HG02943 (cell line): ENCODE measurements around the gene DIPK1C.

Experiments used
- ATAC-seq: cut with Tn5 transposase; IDR thresholded peaks from one replicate; pipeline ENCODE4 v1.9.1; 2021; ENCODE audit warnings: mild to moderate bottlenecking, low read depth, moderate library complexity; ENCODE audit not compliant: unreplicated experiment

The DIPK1C gene

GRCh38 chr18:74454279-74454751, 2.8 kb downstream of the DIPK1C start:
- no peak for ATAC-seq

- ATAC-seq: no peak
Measured at GRCh38 chr18:74453642-74454198, 3.4 kb downstream of the DIPK1C start.

DNA sequence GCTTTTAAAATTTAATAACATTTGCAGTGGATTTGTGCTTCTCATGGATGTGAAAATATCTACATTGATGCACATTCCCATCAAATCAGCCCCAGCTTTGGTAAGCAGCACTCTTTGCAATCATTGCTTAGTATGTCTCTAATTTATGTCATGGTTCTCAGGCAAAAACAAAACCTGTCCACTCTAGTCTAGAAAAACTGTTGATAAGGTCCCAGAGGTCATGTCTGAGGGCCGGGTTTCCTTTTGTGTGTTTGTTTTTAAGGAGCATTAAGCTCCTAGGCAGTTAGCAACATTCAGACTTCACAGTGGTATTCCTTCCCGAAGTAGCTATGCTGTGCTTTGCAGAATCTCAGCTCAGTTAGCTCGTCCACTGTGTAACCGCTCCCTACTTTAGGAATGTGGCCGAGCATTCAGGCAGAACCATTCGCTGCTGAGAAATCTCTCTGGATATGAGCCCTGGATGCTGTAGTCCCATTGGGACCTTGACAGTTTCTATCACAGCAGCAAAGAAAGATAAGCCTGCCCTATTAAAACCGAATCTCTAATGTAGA, 4.0 kb downstream of the DIPK1C start:
- no peak for ATAC-seq

DNA sequence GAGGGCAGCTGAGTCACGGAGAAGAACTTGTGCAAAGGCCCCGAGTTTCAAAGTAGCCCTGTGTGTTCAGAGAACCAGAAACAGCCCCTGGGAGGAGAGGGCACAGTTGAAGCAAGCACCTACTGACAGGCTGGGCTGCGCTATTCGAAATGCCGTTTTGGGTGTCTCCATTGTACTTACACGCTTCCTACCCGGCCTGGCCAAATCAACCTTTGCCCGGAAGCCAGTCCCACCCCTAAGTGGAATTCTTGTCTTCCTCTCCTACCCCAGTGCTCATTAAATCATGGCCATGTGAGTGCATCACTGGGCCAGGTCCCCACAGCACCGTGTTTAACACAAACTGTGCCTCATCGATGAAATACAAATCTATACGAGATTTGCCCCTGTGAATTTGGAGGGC, 6.0 kb downstream of the DIPK1C start:
- ATAC-seq: no peak

- ATAC-seq: no peak
Measured at GRCh38 chr18:74450626-74451025, 6.5 kb downstream of the DIPK1C start.

DNA sequence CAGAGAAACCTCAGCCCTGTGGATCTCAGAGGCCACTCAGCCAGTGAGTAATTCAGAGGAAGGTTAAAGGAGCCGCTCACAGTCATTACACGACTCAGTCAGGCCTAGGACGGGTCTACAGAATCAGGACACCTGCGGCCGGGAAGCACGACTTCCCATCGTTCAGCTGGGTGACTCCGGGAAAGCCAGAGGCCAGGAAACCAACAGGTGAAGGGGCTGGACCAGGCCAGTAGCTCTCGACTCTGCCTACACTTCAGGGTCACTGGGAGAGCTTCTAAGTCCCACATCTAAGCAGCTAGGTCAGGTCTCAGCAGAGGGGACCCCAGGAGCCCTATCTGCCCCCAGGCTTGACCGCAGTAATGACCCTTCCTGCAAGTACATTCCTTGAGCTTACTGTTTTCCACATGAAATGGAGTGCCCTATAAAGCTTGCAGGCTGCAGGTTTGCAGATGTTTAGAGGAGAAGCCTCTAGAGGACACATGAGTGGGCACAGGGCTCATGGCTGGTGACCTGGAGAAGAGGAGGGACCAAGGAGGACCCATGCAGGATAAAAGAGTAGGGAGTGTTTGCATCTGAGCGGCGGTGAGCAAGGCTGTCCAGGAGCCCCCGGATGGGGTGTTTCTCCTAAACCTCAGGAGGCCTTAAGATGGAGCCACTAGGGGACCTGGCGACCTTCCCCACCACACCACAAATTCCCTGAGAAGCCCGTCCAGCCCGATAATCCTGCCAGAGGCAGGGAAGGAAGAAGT, 9.5 kb downstream of the DIPK1C start:
- ATAC-seq: no peak

DNA sequence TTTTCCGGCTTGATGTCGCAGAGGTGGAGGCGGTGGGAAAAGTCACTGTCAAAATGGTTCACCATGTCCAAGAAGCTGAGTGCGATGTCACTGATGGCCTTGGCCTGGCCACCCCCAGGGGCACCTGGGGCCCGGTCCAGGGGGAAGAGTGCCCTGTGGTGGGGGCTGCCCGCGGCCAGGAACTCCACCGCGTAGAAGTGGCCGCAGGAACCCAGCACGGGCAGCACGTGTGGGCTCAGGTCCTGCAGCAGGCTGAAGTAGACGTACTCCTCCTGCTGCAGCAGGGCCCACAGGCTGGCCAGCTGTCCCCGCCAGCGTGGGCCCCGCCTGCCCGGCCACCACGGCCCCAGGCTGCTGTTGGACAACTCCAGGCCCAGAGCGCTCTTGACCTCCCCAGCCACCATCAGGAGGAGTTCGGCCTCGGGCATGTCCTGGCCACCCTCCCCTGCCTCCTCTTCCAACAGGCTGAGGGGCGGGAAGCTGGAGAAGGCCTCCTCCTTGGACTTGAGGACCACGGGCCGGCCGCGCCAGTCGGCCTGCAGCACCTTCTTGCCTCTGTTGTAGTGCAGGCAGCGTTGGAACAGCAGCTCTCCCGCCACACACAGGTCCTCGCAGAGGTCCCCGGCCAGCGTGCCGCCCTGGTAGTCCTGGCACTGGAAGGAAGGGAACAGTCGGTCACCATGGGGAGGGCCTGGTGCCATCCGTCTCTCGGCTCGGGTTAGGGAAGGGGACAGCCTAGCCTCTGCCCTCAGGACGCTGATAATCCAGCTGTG, 10.3 kb downstream of the DIPK1C start:
- no peak for ATAC-seq

DNA sequence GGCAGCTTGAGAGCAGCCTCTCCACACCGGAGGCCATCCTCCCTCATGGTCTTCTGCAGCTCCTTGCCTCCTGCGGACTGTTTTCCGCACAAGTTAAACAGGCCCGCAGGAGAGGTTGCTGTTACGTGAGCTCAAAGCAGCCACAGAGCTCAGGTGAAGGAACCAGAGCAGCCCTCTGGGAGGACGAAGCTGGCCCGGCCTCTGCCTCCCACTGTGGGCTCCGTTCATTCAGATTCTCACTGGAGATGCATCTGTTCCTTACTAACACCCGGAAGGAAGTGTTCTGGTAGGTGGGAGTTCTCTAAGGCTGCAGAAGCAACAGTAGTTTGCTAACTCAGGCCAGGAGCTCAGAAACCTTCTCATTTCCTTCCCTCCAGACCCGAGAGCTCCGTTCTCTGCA, 10.9 kb downstream of the DIPK1C start:
- no peak for ATAC-seq

DNA sequence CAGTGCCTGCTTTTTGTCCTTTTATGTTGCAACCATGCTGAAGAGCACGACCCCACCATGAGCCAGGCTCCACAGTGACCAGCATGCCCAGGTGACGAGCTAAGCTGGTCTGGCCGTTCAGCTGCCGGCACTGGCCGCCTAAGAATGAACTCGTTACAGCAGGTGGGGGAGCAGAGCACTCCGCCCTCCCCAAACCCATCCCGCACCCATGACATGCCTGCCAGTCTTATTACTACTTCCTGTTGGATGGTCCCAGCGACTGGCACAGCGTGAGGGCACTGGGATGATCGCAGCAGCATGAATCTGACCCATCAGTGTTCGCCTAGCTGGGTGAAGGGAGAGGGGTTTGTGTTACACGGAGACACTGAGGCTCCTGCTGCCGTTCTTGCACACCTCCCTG, 11.5 kb downstream of the DIPK1C start:
- no peak for ATAC-seq

GRCh38 chr18:74444104-74444503, 13.0 kb downstream of the DIPK1C start:
- no peak for ATAC-seq

GRCh38 chr18:74440808-74441427, 16.2 kb downstream of the DIPK1C start:
- ATAC-seq: no peak

DNA sequence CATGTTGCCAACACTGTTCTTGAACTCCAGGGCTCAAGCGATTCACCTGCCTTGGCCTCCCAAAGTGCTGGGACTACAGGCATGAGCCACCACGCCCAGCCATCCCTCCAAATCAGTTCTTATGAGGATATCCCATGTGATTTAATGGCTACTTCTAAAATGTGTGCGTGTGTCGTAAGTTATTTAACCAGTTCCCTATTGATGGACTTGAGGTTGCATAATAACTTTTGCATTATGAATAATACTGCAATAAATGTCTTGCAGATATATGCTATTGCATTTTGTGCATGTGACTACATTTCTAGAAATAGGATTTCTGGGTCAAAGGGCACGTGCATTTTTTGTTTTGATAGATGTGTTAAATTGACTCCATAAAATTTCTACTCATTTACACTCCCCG, 19.0 kb downstream of the DIPK1C start:
- no peak for ATAC-seq

DNA sequence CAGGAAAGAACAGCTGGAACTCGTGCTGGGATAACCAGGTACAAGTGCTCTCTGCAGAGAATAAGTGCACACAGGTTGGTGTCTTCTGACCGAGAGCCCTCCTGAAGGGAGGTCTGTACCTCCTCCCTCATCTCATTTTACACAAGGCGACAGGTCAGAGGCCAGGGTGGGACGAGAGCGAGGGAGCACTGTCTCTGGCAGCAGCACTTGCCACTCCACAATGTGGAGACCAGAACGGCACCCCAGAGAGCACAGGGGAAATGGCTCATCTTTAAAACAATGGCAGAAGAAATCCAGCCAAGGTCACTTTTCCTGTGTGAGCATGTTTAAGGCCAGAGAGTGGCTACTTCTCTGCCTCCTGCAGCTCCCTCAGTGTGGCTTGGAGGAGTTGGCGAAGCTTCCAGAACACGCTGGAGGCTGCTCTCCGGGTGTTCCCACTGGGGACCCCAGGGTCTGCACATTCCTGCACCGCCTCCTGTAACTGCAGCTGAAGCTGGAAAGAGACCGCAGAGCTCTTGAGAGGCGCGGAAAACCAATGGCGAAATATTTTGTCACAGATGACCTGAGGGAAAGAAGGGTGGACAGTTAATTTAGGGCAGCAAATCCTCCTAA, 20.8 kb downstream of the DIPK1C start:
- no peak for ATAC-seq

DNA sequence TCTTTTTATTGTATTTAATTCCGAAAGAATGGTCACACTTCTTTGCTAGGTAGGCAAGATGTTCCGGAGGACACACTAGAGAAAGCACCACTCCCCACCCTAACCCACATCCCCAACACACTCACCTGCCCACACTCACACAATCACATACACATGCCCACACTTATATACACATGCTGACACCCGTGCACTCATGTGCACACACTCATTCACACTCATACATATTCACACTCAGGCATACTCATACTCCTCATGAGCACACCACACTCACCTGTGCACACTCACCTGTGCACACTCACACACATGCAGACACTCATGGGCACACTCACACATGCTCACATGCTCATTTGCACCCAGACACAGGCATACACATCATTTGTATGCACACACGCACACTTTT, 21.4 kb downstream of the DIPK1C start:
- no peak for ATAC-seq

DNA sequence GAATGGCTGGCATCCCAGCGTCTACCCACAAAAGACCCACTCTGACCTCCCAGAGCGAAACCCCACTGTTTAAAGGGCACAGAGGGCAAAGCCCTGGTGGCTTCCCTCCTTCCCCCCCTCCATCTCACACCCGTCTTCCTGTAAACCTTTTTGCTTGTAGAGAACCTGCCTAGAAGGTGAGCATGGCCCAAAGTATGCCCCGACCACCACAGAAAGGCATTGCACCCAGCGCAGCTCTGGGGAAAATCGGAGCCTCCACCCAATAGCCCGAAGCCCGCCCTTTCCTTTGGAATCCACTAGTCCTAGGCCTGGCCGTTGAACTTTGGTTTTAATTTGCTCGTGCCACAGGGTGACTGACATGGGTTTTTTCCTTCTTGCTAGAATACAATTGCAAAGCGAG, 22.6 kb downstream of the DIPK1C start:
- no peak for ATAC-seq

GRCh38 chr18:74430806-74431571, 26.1 kb downstream of the DIPK1C start:
- ATAC-seq: no peak

DNA sequence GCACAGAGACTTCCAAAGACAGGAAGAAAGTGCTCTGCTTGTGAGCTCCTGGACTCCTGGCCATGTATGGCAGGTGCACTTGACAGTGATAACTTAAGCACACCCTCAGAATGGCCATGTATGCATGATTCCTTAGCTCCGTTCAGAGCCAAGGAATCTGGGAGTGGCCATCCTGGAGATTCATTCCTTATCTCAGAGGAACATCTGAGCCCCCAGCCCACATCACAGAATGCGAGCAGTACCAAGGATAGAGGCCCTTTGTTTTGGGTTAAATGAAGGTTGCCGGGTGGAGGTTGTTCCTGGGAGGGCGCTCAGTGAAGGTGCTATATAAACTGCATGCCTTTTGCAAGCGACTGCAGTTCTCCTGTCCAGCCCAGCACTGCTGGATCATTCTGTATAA, 26.9 kb downstream of the DIPK1C start:
- ATAC-seq: no peak

DNA sequence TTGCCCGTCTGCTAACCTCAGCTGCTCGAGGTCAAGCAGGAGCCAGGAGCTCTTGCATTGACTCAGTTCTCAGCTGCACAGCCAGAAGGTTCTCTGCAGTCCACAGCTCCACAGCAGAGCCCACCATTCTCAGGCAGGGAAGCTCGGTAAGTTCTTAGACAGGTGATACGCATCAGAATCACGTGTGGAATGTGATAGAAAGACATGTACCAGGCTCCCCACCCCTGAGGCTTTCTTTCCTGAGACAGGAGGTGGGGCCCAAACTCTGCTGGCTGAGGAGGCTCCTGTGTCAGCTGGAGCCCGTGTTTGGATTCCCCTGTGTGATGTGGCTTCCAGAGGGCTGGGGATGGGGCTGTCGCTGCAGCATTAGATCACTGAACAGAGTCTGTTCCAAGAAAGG, 28.0 kb downstream of the DIPK1C start:
- no peak for ATAC-seq

DNA sequence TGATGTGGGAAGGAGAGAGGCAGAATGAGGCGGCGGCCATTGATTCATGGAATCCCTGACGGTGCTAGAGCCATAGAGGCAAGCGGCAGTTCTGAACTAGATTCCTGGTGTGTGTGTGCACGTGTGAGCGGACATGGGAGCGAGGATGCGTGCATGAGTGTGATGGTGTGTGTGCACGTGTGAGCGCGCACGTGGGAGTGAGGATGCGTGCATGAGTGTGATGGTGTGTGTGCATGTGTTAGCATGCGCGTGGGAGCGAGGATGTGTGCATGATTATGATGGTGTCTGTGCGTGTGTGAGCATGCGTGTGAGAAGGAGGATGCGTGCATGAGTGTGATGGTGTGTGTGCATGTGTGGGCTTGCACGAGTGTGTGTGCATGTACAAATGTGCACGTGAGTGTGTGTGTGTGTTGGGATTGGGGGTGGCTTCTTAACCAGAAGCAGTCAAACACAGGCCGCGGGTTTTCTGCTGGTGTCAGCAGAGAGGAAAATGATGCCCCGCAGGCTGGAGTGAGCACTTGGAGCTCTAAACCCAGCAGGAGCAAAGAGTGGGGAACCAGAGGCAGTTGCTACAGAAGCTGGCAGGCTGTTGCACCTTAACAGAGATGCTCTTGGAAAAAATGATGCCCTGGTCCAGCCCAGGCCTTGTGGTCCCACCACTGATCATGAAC, 29.5 kb downstream of the DIPK1C start:
- no peak for ATAC-seq
